ENCODE measurements around the gene IFI44L.

Gene IFI44L

GRCh38 chr1:78619803-78620579 lies at the start of gene IFI44L:
TSS of gene IFI44L (plus strand) at chr1:78620448. CDS start at chr1:78627916, 7,468 bp downstream.
- peak; percentile 42 for DNase-seq (ENCODE audit: low read depth, low spot score)

DNA sequence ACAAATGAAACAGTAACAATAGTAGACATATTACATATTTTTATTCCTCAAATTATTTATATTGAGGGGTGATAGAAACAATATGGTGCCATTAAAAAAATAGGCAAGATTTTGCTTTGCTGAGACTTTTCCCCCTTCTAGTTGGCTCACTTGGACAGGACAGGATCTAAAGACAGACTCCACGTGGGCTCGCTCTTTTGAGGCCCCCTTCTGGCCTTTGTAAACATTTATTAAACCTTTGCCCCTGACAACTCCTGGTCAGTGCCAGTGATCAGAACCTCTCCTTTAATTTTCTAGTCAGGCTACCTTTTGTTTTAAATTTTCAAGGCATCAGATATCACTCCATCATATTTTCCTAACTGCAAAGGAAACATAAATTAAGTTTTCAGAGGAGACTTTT lies 49.7 kb upstream of the IFI44L start:
- no peak for DNase-seq (ENCODE audit: low read depth, low spot score)

- DNase-seq (ENCODE audit: low read depth, low spot score): no peak
Measured at GRCh38 chr1:78577257-78578100, 42.8 kb upstream of the IFI44L start.

- no peak for DNase-seq (ENCODE audit: low read depth, low spot score)
Measured at GRCh38 chr1:78586572-78586971, 33.7 kb upstream of the IFI44L start.

GRCh38 chr1:78587211-78587610 lies 33.0 kb upstream of the IFI44L start:
- no peak for DNase-seq (ENCODE audit: low read depth, low spot score)

- DNase-seq (ENCODE audit: low read depth, low spot score): no peak
Measured at GRCh38 chr1:78591971-78592370, 28.3 kb upstream of the IFI44L start.

DNA sequence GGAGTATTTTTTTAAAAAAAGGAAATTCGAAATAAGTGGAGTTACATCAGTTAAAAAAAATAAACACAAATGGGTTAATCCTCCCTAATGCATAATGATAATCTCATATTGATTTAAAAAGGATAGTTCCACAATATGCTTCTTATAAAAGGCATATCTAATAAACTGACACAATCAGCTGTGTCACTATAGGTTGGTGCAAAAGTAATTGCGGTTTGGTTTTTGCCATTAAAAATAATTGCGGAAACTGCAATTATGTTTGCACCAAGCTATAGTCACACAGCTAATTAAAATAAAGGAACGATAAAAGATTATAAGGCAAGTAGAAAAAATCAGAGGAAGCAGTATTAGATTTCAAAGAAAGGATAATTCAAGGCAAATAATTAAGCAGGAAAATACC lies 21.0 kb upstream of the IFI44L start:
- no peak for DNase-seq (ENCODE audit: low read depth, low spot score)

DNA sequence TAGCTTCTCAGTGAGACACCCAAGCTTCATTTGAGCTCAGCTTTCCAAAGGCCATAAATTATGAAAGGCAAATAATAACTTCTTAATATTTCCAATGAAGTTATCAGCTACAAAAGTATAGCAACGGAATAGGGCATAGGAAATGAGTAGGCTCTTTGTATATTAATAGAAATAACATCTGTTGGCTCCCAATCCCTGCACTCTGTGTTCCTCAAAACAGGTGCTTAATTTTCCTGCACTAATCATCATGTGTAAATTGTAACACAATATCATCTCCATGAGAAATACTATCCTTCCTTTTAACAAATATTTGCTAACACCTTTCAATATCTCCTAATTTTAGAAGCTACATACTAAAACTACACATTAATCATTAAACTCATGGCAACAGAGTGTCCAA lies 19.2 kb upstream of the IFI44L start:
- DNase-seq (ENCODE audit: low read depth, low spot score): no peak

GRCh38 chr1:78603206-78603605 lies 17.0 kb upstream of the IFI44L start:
- DNase-seq (ENCODE audit: low read depth, low spot score): no peak

GRCh38 chr1:78604643-78605042 lies 15.6 kb upstream of the IFI44L start:
- DNase-seq (ENCODE audit: low read depth, low spot score): no peak

DNA sequence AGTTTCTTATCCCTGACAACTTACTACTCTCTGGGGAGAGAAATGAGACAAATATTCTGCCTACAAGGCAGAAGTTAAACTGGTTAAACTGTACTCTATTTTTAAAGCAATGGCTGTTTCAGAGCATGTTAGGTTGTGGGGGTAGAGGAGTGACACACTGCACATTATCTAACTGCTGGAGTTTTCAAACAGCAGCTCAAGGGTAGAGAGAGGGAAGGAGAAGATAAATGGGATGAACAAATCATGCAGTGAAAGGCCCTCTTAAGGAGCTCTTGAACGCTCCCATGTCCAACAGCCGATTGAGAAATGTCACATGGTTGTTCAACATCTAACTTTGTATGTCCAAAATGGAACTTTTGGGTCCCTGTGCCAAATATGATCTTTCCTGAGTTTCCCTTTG lies 14.0 kb upstream of the IFI44L start:
- DNase-seq (ENCODE audit: low read depth, low spot score): no peak

DNA sequence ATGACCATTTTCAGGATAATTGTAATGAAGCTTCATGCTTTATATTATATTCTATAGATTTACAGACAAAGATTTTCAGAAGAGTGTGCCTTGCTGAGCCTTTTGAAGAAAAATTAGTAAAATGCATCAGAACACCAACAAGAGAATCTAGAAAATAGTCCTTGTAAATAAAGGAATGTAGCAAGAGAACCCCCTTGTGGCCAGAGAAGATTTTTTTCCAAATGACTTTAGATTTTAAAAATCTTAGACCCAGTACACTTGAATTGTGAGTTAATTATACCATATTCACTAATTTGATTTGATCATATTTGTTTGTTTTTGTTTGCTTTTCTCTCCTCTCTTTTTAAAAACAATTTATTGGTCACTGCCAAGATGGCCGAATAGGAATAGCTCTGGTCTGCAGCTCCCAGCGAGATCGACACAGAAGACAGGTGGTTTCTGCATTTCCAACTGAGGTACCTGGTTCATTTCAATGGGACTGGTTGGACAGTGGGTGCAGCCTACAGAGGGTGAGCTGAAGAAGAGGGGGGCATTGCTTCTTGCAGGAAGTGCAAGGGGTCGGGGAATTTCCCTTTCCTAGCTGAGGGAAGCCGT lies 12.8 kb upstream of the IFI44L start:
- no peak for DNase-seq (ENCODE audit: low read depth, low spot score)

- no peak for DNase-seq (ENCODE audit: low read depth, low spot score)
Measured at GRCh38 chr1:78607944-78608343, 12.3 kb upstream of the IFI44L start.

DNA sequence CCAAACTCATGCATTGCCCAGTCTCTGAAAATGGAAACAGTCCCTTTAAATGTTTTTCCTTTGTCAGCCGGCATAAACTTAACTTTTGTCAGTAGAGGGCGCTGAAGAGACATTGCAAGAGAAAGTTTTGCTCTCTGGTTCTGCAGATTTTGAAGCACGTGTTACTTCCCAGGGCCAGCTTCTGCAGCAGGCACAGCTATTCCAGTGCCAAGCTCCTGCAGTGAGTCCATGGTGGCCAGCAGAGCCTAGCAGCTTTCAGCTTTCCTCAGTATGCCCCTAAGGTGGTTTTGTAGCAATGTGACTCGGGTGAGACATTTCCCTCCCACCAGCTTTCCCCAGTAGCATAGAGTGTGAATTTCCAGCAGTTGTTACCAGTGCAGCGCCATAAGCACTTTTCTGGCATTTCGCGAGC lies 2.6 kb upstream of the IFI44L start:
- peak; percentile 53 for DNase-seq (ENCODE audit: low read depth, low spot score)

DNA sequence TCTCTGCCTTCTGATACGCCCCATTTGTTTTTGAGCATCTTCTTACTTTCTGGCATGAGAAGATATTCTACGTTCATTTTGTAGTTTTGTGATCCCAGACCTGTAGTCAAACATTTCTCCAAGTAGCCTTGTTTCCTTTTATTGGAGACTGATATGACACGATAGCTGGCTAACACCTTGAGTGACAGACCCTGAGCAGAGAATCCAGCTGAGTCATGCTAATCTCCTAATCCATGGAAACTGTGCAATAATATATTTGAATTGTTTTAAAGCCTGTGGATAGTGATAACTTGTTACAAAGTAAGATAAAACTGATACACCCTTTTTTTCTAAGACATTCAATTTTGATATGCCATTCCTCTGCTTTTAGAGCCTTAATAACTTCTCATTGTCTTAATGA lies 1.2 kb upstream of the IFI44L start:
- no peak for DNase-seq (ENCODE audit: low read depth, low spot score)

DNA sequence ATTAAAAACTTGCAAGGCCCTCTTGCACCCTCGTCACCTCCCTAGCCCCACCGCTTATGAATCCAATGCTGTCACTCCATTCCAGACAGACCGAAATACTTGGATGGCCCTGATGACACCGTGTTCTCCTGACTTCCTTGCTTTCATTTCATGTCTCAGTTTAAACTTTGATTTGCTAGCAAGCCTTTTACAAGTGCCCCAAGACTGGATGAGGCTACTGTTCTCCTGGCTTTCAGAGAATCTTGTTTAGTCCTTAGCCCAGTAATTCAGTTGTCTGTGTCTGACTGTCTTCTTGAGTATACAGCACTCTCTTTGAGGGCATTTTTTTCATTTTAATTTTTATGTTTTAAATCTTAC lies 824 bp upstream of the IFI44L start:
- peak; percentile 15 for DNase-seq (ENCODE audit: low read depth, low spot score)

DNA sequence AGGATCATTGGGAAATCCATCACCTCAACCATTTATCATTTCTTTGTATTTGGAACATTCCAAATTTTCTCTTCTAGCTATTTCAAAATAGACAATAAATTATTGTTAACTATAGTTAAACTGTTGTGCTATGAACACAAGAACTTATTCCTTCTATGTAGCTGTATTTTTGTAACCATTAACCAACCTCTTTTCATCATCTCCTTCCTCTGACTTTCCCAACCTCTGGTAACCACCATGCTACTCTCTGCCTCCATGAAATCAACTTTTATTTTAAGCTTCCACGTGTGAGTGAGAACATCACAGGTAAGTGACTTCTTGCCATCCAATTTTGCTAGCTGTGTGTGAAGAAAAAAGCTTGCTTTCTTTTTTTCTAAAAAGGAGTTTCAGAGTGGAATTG lies 418 bp downstream of the IFI44L start:
- no peak for DNase-seq (ENCODE audit: low read depth, low spot score)

DNA sequence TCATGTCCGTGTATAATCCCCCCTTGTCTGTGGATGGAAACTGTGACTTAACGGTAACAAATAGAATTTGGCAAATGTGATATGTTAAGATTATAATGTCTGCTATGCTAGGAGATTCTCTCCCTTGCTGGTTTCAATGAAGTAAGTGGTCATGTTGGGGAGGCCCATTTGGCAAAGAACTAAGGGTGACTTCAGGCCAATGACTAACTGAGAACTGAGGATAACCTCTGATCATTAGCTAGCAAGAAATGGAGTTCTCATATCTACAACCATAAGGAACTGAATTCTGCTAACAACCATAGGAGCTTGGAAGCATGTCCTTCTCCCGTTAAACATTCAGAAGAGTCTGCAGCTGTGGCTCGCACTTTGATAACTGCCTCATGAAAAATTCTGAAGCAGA lies 2.3 kb downstream of the IFI44L start:
- no peak for DNase-seq (ENCODE audit: low read depth, low spot score)

GRCh38 chr1:78624035-78624434 lies 3.8 kb downstream of the IFI44L start:
- DNase-seq (ENCODE audit: low read depth, low spot score): no peak

DNA sequence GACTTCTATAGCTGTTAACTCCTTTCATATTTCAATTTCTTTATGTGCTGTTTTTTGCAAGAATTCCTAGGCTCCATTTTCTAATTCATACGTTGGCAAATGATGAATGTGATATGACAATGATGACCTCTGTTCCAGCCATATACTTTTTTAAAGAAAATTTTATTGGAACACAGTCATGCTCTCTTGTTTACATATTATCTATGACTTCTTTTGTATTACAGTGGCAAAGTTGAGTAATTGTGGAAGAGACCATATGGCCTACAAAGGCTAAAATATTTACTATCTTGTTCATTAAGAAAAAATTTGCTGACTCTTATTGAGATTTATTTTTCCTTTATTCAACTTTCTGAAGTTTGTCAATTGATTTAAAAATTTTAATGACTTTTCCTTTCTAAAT lies 7.1 kb downstream of the IFI44L start:
- no peak for DNase-seq (ENCODE audit: low read depth, low spot score)

DNA sequence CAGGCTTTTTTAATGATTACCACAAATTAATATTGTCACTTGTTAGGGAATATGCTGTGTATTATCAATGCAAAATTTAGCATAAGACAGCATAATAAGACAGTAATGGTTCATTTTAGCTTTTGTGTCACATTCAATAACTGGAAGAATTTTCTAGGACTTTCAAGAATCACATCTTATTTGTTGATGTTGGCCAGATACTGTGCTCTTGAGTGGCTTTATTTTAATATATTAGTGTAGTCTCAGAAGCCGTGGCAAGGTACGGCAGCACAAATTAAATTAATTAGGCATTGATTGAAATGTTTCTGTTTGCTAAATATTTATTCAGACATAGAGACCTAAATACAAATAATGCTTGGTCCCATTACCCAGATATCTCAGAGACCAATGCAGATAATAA lies 10.4 kb downstream of the IFI44L start:
- no peak for DNase-seq (ENCODE audit: low read depth, low spot score)

DNA sequence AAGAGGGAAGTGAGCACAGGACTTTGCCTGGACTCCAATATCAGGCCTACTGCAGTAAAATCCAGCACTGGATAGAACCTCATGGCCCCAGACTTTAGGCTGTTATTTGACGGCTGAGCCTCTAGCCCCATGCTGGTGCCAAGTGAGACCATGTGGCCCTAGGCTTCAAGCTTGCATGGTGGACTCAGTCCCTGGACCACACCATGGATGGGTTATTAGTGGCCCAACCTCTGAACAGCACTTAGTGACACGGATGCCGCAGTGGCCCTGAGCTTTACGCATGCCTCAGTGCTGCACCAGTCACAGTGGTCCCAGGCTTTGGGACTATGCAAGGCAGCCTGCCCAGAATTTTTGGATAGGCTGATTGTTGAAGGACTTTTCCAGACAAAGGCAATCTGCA lies 13.0 kb downstream of the IFI44L start:
- DNase-seq (ENCODE audit: low read depth, low spot score): no peak

DNA sequence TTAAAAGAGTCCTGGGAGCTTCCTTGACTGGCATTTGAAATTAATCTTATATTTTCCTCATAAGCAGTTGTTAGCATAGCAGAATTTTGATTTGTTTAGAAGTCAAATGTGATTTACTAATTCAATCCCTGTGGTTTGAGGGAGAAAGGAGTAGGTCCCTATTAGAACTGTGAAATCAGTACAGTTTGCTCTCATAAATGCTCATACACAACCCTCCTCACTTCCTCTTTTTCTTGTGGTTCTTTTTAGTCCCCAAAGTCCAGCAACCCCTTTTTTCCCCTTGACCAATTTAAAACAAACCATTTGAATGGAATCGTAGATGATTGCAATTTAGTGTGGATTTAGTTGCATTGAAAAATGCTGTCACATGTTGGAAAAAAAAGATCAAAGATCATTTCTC lies 20.2 kb downstream of the IFI44L start:
- DNase-seq (ENCODE audit: low read depth, low spot score): no peak

Data from brain pericyte (primary cell).